Central memory CD4-positive, alpha-beta T cell (primary cell): Measurements from ENCODE around the gene LSM6.

Source experiments
- DNase-seq: peaks from one replicate; pipeline ENCODE4 v3.0.0; 2022

LSM6 gene

GRCh38 chr4:146186596-146186995 lies 11.1 kb downstream of the LSM6 start:
- no peak for DNase-seq

- DNase-seq: no peak
These were observed 14.9 kb downstream of the LSM6 start for GRCh38 chr4:146190456-146190855.

GRCh38 chr4:146191766-146192458 lies 16.4 kb downstream of the LSM6 start:
- no peak for DNase-seq

- DNase-seq: no peak
These were observed 18.1 kb downstream of the LSM6 start for GRCh38 chr4:146193628-146194027.

GRCh38 chr4:146194212-146194611 lies 18.7 kb downstream of the LSM6 start:
- no peak for DNase-seq

- DNase-seq: no peak
These were observed 27.1 kb downstream of the LSM6 start for GRCh38 chr4:146202665-146203064.

- no peak for DNase-seq
These were observed 31.9 kb downstream of the LSM6 start for GRCh38 chr4:146207410-146207809.

GRCh38 chr4:146210890-146211289 lies 35.4 kb downstream of the LSM6 start:
- DNase-seq: no peak

- no peak for DNase-seq
These were observed 35.9 kb downstream of the LSM6 start for GRCh38 chr4:146211440-146211839.

- DNase-seq: no peak
These were observed 37.3 kb downstream of the LSM6 start for GRCh38 chr4:146212781-146213180.

- DNase-seq: no peak
These were observed 38.7 kb downstream of the LSM6 start, which contains the start of gene REELD1 for GRCh38 chr4:146214238-146214637. REELD1 (plus strand) TSS chr4:146214538; CDS start chr4:146216953, 2,415 bp downstream.

GRCh38 chr4:146222313-146222712 lies 46.8 kb downstream of the LSM6 start:
- DNase-seq: no peak

GRCh38 chr4:146224326-146224966 lies 48.9 kb downstream of the LSM6 start:
- DNase-seq: no peak

GRCh38 chr4:146229406-146229805 lies 53.9 kb downstream of the LSM6 start:
- DNase-seq: no peak

- DNase-seq: no peak
These were observed 56.7 kb downstream of the LSM6 start for GRCh38 chr4:146232131-146232722.

- no peak for DNase-seq
These were observed 60.2 kb downstream of the LSM6 start for GRCh38 chr4:146235654-146236177.

GRCh38 chr4:146236216-146236615 lies 60.7 kb downstream of the LSM6 start:
- DNase-seq: no peak

GRCh38 chr4:146237092-146237491 lies 61.6 kb downstream of the LSM6 start:
- no peak for DNase-seq

- no peak for DNase-seq
These were observed 62.6 kb downstream of the LSM6 start for GRCh38 chr4:146238107-146238506.
